H1 (cell line): ENCODE results near the gene CCDC30. TPM values are rescaled to one million over a fixed set of nuclear protein-coding genes. Genes with fewer than 3 reads are reported as not detected.

Experiments
- CTCF ChIA-PET: fragments of 300-600 bp; sonication (Branson Sonifier 250); formaldehyde crosslinking; loops from one replicate; lab custom pipeline; 2021; ENCODE audit not compliant: partially characterized antibody; lab: Charles Lee
- POLR2A ChIA-PET: fragments of 300-600 bp; sonication (Branson Sonifier 250); formaldehyde crosslinking; loops from one replicate; lab custom pipeline; 2021; ENCODE audit warnings: inconsistent platforms; ENCODE audit not compliant: partially characterized antibody; lab: Charles Lee
- DNase-seq, 2 experiments: peaks; one replicate each; pipeline versions ENCODE4 v3.0.0 to v3.0.0-alpha.2; 2010 to 2022; ENCODE audit warnings: low spot score in 2 of 2, low read depth in 1 of 2, mixed read lengths in 1 of 2
- FAIRE-seq: peaks from 2 replicates; lab custom pipeline; 2011; peaks lifted over from hg19 to GRCh38; lab: Jason Lieb, UNC
- H2AFZ ChIP-seq: 2 replicates; pipeline ENCODE4 v1.8.1; 2012; ENCODE audit warnings: low read length, inconsistent platforms
- H2AK5ac ChIP-seq: 2 replicates; pipeline ENCODE4 v1.6.1; 2013; ENCODE audit warnings: low read depth, low read length
- H2BK120ac ChIP-seq: replicated peaks from 2 replicates; pipeline ENCODE3; 2013; ENCODE audit warnings: low read depth, low read length, inconsistent platforms
- H2BK12ac ChIP-seq: 2 replicates; pipeline ENCODE4 v1.6.1; 2013; ENCODE audit warnings: low read depth, low read length
- H2BK15ac ChIP-seq: 2 replicates; pipeline ENCODE4 v1.6.1; 2013; ENCODE audit warnings: low read length
- H2BK20ac ChIP-seq: 2 replicates; pipeline ENCODE4 v1.6.1; 2013; ENCODE audit warnings: low read length
- H2BK5ac ChIP-seq: 2 replicates; pipeline ENCODE4 v1.6.1; 2013; ENCODE audit warnings: low read depth, low read length
- H3K14ac ChIP-seq: 2 replicates; pipeline ENCODE4 v1.6.1; 2013; ENCODE audit warnings: inconsistent platforms; ENCODE audit not compliant: insufficient read length
- H3K18ac ChIP-seq: 2 replicates; pipeline ENCODE4 v1.6.1; 2013; ENCODE audit warnings: low read length; ENCODE audit errors: extremely low read depth
- H3K23ac ChIP-seq: 2 replicates; pipeline ENCODE4 v1.6.1; 2013; ENCODE audit warnings: inconsistent platforms; ENCODE audit not compliant: insufficient read length
- H3K23me2 ChIP-seq: 2 replicates; pipeline ENCODE4 v1.6.1; 2013; ENCODE audit warnings: low read depth, low read length
- H3K27ac ChIP-seq: 2 replicates; pipeline ENCODE4 v1.6.1; 2011; ENCODE audit warnings: low read depth, low read length, inconsistent platforms
- H3K27me3 ChIP-seq, 4 experiments: replicated peaks in 1 of 4; 1 replicate in 1 of 4; 2 replicates in 3 of 4; pipeline versions ENCODE4 v1.6.1 to v1.8.1; 2011 to 2013; ENCODE audit warnings: low read length in 3 of 4, mild to moderate bottlenecking in 3 of 4, inconsistent platforms in 2 of 4, mixed read lengths in 2 of 4, moderate library complexity in 1 of 4; ENCODE audit not compliant: control insufficient read depth in 3 of 4, insufficient read depth in 3 of 4; ENCODE audit errors: extremely low read depth in 1 of 4
- H3K36me3 ChIP-seq, 4 experiments: 2 replicates each; pipeline versions ENCODE4 v1.6.1 to v1.8.1; 2011 to 2013; ENCODE audit warnings: mild to moderate bottlenecking in 4 of 4, low read length in 3 of 4, moderate library complexity in 2 of 4, control low read depth in 1 of 4, inconsistent platforms in 1 of 4; ENCODE audit not compliant: insufficient read depth in 4 of 4, control insufficient read depth in 2 of 4
- H3K4ac ChIP-seq: replicated peaks from 2 replicates; pipeline ENCODE3; 2013; ENCODE audit warnings: low read length, low read depth, mixed read lengths, inconsistent platforms; ENCODE audit not compliant: insufficient read length
- H3K4me1 ChIP-seq, 4 experiments: replicated peaks in 1 of 4; 1 replicate in 1 of 4; 2 replicates in 3 of 4; pipeline versions ENCODE4 v1.6.1 to v1.8.1; 2011 to 2013; ENCODE audit warnings: low read length in 3 of 4, inconsistent platforms in 2 of 4, mixed read lengths in 1 of 4; ENCODE audit not compliant: insufficient read depth in 4 of 4, control insufficient read depth in 3 of 4
- H3K4me2 ChIP-seq, 2 experiments: 2 replicates each; pipeline versions ENCODE4 v1.6.1 to v1.8.1; 2011 to 2013; ENCODE audit warnings: low read depth in 2 of 2, low read length in 2 of 2, control low read depth in 1 of 2, inconsistent platforms in 1 of 2, mild to moderate bottlenecking in 1 of 2; ENCODE audit not compliant: insufficient read depth in 1 of 2
- H3K4me3 ChIP-seq, 4 experiments: fragments of 200-600, 300-600 bp in 1 of 4; sonication (generic), shearing (Covaris generic), sonication (Bioruptor Twin) in 1 of 4; 2 replicates each; pipeline versions ENCODE4 v1.5.1 to v1.8.1; 2011 to 2016; ENCODE audit warnings: low read length in 4 of 4, low read depth in 3 of 4, control low read depth in 2 of 4, inconsistent platforms in 2 of 4, mild to moderate bottlenecking in 2 of 4, mixed read lengths in 1 of 4, moderate library complexity in 1 of 4; ENCODE audit not compliant: insufficient read depth in 2 of 4; ENCODE audit errors: extremely low read depth in 1 of 4
- H3K56ac ChIP-seq: replicated peaks from 2 replicates; pipeline ENCODE3; 2013; ENCODE audit warnings: low read depth, mild to moderate bottlenecking, mixed read lengths, low read length, inconsistent platforms; ENCODE audit not compliant: insufficient read length
- H3K79me1 ChIP-seq: 2 replicates; pipeline ENCODE4 v1.6.1; 2013; ENCODE audit warnings: low read depth, low read length, control low read depth
- H3K79me2 ChIP-seq, 2 experiments: 2 replicates each; pipeline versions ENCODE4 v1.6.1 to v1.8.1; 2012 to 2013; ENCODE audit warnings: low read length in 2 of 2, mild to moderate bottlenecking in 2 of 2, inconsistent platforms in 1 of 2; ENCODE audit not compliant: insufficient read depth in 2 of 2, control insufficient read depth in 1 of 2
- H3K9ac ChIP-seq, 4 experiments: replicated peaks in 1 of 4; 1 replicate in 1 of 4; 2 replicates in 3 of 4; pipeline versions ENCODE4 v1.6.1 to v1.8.1; 2011 to 2013; ENCODE audit warnings: low read depth in 3 of 4, low read length in 3 of 4, control low read depth in 2 of 4, mild to moderate bottlenecking in 2 of 4, moderate library complexity in 2 of 4, inconsistent platforms in 1 of 4; ENCODE audit errors: extremely low read depth in 1 of 4
- H3K9me3 ChIP-seq, 2 experiments: 2 replicates each; pipeline versions ENCODE4 v1.6.1 to v1.8.1; 2012 to 2013; ENCODE audit warnings: mild to moderate bottlenecking in 2 of 2, moderate library complexity in 2 of 2, control low read depth in 1 of 2, inconsistent platforms in 1 of 2, low read depth in 1 of 2, low read length in 1 of 2, mixed read lengths in 1 of 2; ENCODE audit not compliant: insufficient read depth in 2 of 2
- H4K20me1 ChIP-seq, 2 experiments: replicated peaks in 1 of 2; 2 replicates each; pipeline versions ENCODE3 to v1.8.1; 2011 to 2013; ENCODE audit warnings: inconsistent platforms in 2 of 2, low read length in 2 of 2, mild to moderate bottlenecking in 1 of 2; ENCODE audit not compliant: insufficient read depth in 2 of 2, control insufficient read depth in 1 of 2
- H4K5ac ChIP-seq: 2 replicates; pipeline ENCODE4 v1.6.1; 2013; ENCODE audit warnings: low read length, low read depth, mixed read lengths, inconsistent platforms; ENCODE audit not compliant: insufficient read length
- H4K8ac ChIP-seq: 2 replicates; pipeline ENCODE4 v1.8.0; 2013; ENCODE audit warnings: mild to moderate bottlenecking, moderate library complexity, low read length, inconsistent platforms; ENCODE audit not compliant: insufficient read depth; ENCODE audit errors: extremely low read depth
- H4K91ac ChIP-seq: replicated peaks from 2 replicates; pipeline ENCODE3; 2013; ENCODE audit warnings: low read length, mixed read lengths, inconsistent platforms; ENCODE audit not compliant: insufficient read length
- WGBS, 2 experiments: shearing (Covaris generic) in 1 of 2; methylation state at CpG; one replicate each; pipeline versions ENCODE4 v1.1.6 to v1.1.7; 2013 to 2015; ENCODE audit warnings: low lambda C conversion rate in 2 of 2, mixed read lengths in 2 of 2, inconsistent platforms in 1 of 2, low coverage in 1 of 2, missing lambda C conversion rate in 1 of 2; ENCODE audit not compliant: insufficient replicate concordance in 2 of 2, insufficient coverage in 1 of 2, insufficient read length in 1 of 2; ENCODE audit errors: extremely low coverage in 1 of 2, missing lambda C conversion rate in 1 of 2; 5-methylcytosine and 5-hydroxymethylcytosine counted together
- polyA plus RNA-seq, 7 experiments: library from polyadenylated mRNA; depleted of rRNA in 3 of 7; stranded (reverse) in 5 of 7; unstranded in 2 of 7; fragments of >200 nt in 5 of 7; fragments of 200-250 nt in 2 of 7; gene quantifications; 1 replicate in 5 of 7; 2 replicates in 1 of 7; 4 replicates in 1 of 7; pipeline versions ENCODE4 v1.2.1 to v1.2.3, GENCODE V29; 2011 to 2013; ENCODE audit warnings: missing spikeins in 2 of 7, mixed read lengths in 2 of 7
- total RNA-seq: library from RNA; stranded (reverse); fragmentation: NEBNext Ultra II Directional; extraction: Animal tissue kit (Norgen Biotek cat#: 25700); gene quantifications from 2 replicates; pipeline ENCODE4 v1.2.1, GENCODE V29; 2021

CCDC30 gene
- total and polyA plus RNA-seq, 2 of the 8 experiments (the other 6 are each of a cell fraction or from before 2014, with no cell fraction given), result 0.60 to 1.8 TPM

- CTCF ChIA-PET, result interaction anchor here (0.6 to 1.5 kb wide), 2 partner anchors 12 to 479 kb away, joined by 3 to 4 read pairs; no protein-coding TSS in a partner anchor
- Histone ChIP-seq H2BK20ac (no peak overlapping the region), H3K79me1 (no peaks in the 10 kb centered on the region), H3K36me3 (no peaks in the 10 kb centered on the region), H3K27me3 (no peaks in the 10 kb centered on the region), H4K91ac (no peak overlapping the region), H3K4me3 (peak overlapping the region in 1 of 4 experiments; percentile 15; a peak in 1 of 8 replicates), H3K4me1 (peaks cover 0 to 10% (median 5%) of the 10 kb centered on the region in 4 experiments; a peak in 3 of 7 replicates), H2BK12ac (no peak overlapping the region), H3K18ac (no peak overlapping the region), H3K23me2 (no peaks in the 10 kb centered on the region), H3K23ac (no peak overlapping the region), H2AK5ac (no peak overlapping the region), H3K9me3 (no peaks in the 10 kb centered on the region), H2BK120ac (no peak overlapping the region), H2BK5ac (no peak overlapping the region), H4K8ac (no peak overlapping the region), H3K27ac (no peak overlapping the region), H2BK15ac (no peak overlapping the region), H3K56ac (no peak overlapping the region), H2AFZ (no peak overlapping the region), H3K79me2 (no peaks in the 10 kb centered on the region), H3K14ac (no peak overlapping the region), H4K20me1 (no peaks in the 10 kb centered on the region), H3K4me2 (peak overlapping the region; percentile 10 to 41; a peak in 1 of 4 replicates), H3K4ac (no peak overlapping the region), H4K5ac (no peak overlapping the region), H3K9ac (no peak overlapping the region)
- POLR2A ChIA-PET, result interaction anchor here (1.1 to 1.7 kb wide), 3 partner anchors 9 to 19 kb away, joined by 3 to 6 read pairs (median 3); no protein-coding TSS in a partner anchor
- no peak for DNase-seq
- WGBS, 2 experiments, result 60% methylated on average over 1 of the region's 1 CpG; no CpG with 5 or more reads in 1 of the 2 experiments
- peak; percentile 79 for FAIRE-seq
Measured at GRCh38 chr1:42418516-42418915, 44.6 kb upstream of the CCDC30 start.
